HG03097 (cell line): ENCODE measurements around the gene DLG5.

Source experiments
- ATAC-seq: cut with Tn5 transposase; IDR thresholded peaks from one replicate; pipeline ENCODE4 v1.9.1; 2021; ENCODE audit not compliant: unreplicated experiment, low FRiP score

DLG5 gene

DNA sequence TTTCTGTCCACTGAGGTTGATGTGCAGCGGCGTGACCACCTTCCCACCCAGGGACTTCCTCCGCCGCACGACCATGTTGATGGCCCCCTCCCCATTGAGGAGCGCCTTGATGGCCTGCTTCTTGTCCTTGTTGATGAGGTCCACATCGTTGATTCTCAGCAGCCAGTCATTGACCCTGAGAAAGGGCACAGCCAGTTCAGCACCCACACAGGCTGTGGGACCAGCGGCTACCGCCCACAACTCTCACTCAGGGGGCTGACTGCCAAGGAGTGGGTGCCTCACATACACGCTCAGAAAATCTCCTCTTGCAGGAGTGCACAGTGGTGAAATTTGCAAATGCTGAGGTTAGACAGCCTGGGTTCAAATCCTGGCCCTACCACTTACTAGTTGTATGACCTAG lies 97.2 kb downstream of the DLG5 start:
- ATAC-seq = no peak

DNA sequence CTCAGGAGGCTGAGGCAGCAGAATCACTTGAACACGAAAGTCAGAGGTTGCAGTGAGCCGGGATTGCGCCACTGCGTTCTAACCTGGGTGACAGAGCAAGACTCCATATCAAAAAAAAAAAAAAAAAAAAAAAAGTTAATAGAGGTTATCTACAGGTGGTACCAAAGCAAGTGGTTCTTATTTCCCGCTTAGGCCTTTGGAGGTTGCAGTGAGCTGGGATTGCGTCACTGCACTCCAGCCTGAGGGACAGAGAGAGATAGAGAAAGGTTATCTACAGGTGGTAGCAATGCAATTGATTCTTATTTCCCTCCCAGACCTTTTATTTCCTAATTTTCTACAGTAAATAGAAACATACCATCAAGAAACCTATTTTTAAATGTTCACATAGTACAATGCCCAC lies 98.2 kb downstream of the DLG5 start:
- no peak for ATAC-seq

- no peak for ATAC-seq
Observed at GRCh38 chr10:77827366-77827765, 99.2 kb downstream of the DLG5 start.

DNA sequence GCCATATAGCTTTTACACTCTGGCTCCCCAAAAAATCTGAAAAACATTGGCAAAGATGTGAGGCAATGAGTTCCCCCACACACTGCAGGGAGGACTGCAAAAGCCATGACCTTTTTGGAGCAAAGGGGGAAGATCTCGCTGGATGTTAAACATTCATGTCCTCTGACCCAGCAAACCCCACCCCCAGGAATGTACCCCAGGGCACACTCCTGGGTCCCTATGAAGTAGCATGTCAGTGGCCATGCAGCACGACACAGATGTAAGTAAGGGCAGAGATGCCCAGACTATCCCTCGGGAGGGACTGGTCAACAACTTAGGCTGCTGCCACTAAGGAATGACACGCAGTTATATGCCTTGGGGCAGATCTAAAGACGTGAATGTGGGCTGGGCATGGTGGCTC lies 100.6 kb downstream of the DLG5 start:
- ATAC-seq = no peak

DNA sequence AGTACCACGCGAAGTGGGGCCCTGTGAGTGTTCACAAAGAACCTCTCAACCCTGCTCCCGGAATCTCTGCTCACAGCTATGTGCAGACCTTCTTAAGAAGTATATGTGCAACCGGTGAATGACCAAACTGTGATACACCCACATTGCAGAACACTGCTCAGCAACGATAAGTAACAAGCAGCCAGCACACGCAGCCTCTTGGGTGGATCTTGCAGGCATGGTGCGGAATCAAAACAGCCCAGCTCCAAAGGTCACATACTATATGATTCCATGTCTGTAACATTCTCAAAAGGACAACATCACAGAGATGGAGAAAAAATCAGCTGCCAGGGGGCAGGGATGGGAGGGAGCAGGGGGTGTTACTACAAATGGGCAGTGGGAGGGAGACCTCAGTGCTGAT lies 101.6 kb downstream of the DLG5 start:
- no peak for ATAC-seq

DNA sequence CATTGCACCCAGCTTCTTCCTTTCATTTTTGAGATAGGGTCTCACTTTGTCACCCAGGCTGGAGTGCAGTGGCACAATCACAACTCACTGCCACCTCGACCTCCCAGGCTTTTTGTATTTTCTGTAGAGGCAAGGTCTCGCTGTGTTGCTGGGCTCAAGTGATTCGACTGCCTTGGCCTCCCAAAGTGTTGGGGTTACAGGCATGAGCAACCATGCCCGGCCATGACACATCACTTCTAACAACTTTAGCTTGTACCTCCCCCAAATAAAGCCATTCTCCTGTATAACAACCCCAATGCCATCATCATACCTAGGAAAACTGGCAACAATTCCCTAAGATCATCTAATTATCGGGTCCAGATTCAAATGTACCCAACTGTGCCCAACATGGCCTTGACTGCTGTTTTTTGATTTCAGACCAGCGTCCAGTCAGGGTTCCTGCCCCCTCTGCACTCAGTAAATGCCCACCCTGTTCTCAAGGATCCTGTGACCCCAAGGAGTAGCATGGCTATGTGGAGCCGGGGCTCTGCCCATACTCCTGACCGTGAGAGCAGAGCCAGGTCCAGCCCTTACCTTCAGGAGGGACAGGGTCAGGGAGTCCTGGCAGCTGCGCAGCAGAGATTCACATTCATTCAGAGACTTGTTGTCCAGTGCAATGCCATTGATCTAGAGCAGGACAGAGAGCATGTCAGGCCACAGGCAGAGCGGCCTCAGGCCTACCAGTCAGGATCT lies 102.6 kb downstream of the DLG5 start:
- no peak for ATAC-seq

DNA sequence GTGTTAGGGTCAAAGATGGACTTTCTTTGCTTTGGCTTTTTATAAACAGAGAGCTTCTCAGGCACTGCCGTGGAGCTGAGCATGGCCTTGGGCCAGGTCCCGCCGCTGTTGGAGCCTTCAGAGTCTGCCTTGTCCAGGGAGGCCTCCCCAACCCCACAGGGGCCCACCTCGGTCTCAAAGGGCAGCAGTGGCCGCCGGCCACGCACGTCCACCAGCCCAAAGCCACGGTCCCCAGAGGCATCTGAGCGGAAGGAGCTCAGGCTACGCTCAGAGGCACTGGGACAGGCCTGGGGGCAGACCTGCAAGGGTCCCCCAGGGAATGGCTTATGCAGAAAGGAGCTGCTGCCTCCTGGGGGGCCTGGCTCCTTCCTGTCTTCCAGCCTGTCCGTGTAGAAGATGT lies 105.0 kb downstream of the DLG5 start:
- no peak for ATAC-seq

DNA sequence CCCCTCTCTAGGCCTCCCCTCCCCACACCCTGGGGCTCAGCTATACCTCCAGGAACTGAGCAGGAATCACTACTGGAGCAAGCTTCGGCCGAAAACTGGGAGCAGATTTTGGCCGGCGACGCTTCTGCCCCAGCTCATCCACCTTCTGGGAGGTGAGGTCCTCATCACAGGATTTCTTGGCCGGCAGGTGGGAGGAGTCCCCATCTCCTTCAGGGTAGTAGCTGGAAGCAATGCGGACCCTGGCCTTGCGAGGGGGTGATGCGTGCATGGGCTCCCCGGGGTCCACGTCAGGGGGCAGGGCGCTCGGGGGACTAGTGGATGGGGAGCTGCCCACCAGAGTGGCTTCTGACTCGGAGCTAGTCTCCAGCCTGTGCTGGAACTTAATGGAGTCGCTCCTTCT lies 105.5 kb downstream of the DLG5 start:
- ATAC-seq = no peak

DNA sequence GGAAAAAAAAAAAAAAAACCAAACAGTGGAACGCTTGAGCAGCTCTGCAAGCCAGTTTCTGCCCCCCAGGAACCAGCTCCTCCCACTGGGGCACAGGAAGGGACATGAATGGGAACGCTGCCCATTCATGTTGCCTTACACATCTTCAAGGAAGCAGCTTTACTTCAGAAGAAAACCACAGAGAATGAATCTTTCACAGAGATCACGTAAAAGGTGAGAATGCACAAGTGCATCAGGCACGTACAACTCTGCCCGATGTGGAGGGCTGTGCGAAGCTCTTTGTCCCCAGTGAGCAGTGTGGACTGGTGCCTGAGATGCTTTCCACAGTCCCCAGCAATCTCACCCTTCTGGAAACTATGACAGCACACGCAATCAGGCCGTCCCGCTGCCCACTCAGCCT lies 106.2 kb downstream of the DLG5 start:
- ATAC-seq = no peak

- ATAC-seq = no peak
Observed at GRCh38 chr10:77819210-77820112, 107.1 kb downstream of the DLG5 start.

- ATAC-seq = no peak
Observed at GRCh38 chr10:77818378-77818777, 108.2 kb downstream of the DLG5 start.

DNA sequence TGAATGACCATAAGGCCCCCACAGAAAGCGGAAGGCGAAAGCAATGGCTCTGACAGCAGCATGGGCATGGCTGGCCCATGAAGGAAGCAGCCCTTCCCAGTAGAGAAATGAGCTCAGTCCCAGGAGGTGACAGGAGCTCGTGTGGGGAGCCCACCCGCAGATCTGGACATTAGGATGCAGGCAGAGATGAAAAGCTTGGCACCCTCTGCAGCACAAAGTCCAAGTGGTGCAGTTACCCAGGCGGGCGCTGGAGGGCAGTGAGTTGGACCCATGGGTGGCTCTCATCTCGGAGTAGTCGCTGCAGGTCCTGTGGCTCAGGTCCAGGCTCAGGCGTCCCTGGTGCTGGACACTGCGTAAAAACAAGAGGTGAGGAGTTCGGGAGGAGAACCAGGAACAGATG lies 109.0 kb downstream of the DLG5 start:
- no peak for ATAC-seq

- no peak for ATAC-seq
Observed at GRCh38 chr10:77816311-77816710, 110.2 kb downstream of the DLG5 start.

DNA sequence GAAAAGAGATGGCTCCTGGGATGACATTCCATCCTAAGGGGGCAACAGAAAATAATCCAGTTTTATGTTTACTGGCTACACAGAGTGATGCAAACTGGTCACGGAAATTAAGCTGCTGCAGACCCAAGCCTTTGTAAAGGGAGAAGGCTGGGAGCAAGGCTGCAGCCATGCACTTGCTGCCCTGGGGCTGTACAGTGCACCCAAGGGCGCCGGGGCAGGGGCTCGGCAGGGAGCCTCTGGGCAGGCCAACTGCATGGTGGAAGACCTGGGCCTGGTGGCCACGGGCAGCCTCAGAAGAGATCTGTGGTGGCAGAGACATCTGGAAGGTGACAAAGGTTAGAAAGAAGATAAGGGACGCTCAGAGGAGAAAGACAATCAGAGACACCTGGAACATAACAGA lies 113.8 kb downstream of the DLG5 start:
- ATAC-seq = no peak

DNA sequence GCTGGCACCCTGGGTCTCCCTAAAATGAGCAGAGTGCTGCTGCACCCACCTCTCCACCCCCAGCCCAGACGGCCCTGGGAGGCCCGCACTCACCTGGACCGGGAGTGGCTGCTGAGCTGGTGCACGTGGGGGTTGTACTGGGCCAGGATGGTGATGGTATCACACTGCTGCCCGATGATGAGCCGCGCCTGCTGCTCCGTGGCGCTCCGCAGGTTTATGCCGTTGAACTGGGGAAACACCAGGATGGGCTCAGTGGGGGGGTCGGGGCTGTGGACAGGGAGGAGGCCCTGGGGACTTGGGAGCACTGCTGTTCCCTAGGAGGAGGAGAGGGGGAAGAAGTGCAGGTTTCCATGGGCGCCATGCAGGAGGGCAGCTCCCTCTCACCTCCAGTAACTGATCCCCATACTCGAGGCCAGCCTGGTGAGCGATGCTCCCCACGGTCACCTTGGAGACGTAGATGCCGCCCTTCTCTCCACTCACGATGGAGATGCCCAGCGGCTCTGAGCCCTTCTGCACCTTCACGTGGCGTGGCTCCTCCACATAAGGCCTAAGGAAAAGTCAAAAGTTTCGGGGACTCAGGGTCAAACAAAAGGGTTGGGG lies 114.6 kb downstream of the DLG5 start:
- no peak for ATAC-seq

- ATAC-seq = no peak
Observed at GRCh38 chr10:77810446-77811335, 115.9 kb downstream of the DLG5 start.

GRCh38 chr10:77809336-77809735 lies 117.2 kb downstream of the DLG5 start:
- ATAC-seq = no peak

DNA sequence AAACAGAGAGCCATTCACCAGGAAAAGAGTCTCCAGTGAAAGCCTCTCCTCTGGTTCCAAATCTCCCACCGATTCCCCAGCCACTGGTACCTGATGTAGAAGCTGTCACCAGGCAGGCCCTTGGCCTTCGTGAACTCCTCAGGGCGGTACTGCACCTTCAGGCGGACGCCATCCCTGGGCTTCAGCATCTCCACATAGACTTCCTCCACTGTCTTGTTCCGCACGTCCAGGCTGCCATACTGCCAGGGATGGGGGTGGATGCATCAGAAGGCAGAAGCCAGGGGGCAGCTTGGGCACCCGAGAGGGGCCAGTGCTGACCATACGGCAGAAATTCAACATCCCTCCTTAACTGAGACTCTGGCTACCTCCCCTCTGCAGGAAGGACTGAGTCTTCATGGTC lies 118.8 kb downstream of the DLG5 start:
- ATAC-seq = no peak

DNA sequence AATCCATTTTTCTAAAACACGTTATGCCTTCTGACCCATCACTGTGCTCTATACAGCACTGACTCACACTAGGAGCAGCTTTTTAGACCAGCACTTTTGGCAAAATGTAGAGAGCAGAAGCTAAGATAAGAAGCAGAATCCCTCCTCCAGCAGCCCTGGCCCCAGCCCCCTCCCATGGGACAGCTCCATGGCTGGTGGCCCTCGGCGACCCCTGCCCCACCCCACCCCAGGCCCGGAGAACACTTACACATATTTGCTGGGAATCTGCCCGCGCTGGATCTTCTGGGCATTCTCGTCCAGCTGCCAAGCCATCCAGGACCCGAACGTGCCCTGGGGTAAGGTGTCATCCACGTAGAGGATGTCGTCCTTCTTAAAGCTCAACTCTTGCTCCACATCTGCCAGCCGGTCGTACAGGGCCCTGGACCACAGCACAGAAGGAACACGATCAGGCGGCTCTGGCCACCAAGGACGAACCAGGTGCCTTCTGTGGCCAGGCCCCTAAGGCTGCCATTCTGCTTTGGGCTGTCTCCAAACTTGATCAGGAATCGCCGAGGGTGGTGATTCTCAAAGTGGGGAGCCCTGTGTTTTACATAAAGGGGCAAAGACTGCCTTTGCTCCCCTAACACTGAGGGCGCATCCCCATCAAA lies 119.9 kb downstream of the DLG5 start:
- ATAC-seq = no peak

DNA sequence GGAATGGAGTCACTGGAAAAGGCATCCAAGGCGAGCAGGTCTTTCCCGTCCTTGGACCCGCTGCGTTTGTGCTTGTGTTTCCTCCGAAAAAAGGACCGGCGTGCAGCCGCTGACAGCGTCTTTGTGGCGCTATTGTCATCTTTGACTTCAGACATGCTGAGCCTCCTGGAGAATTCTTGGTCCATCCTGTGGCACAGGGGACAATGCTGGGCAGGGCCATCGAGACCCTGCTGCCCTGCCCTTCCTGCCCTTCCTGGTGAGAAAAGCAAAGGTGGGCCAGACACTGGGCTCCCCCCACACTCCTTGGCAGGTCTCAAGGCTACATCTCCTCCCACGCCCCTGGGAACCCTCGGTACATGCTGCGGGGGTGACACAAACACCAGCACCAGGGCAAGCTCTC lies 120.9 kb downstream of the DLG5 start:
- no peak for ATAC-seq
